ENCODE results near the gene CSF2RB.
A peak's percentile ranks its signal among the peaks of the same experiment; 100 is the strongest.

The CSF2RB gene

GRCh38 chr22:36954251-36955014 lies 41.0 kb downstream of the CSF2RB start:
- H3K4me3 ChIP-seq (replicated peaks; ENCODE audit: low read depth, low read length): no peak overlapping the region
- no peak for TF ChIP-seq CTCF (IDR thresholded peaks at IDR 0.05; ENCODE audit: low read length, missing control alignments)
- DNase-seq (ENCODE audit: low read depth): no peak

- TF ChIP-seq CTCF (IDR thresholded peaks at IDR 0.05; ENCODE audit: low read length, missing control alignments): no peak
- H3K4me3 ChIP-seq (replicated peaks; ENCODE audit: low read depth, low read length): no peak overlapping the region
- no peak for DNase-seq (ENCODE audit: low read depth)
Measured at GRCh38 chr22:36955691-36956090, 42.3 kb downstream of the CSF2RB start.

- H3K4me3 ChIP-seq (replicated peaks; ENCODE audit: low read depth, low read length): no peak overlapping the region
- TF ChIP-seq CTCF (IDR thresholded peaks at IDR 0.05; ENCODE audit: low read length, missing control alignments): no peak
- DNase-seq (ENCODE audit: low read depth): no peak
Measured at GRCh38 chr22:36958366-36958765, 44.9 kb downstream of the CSF2RB start.

- no peak overlapping the region for H3K4me3 ChIP-seq (replicated peaks; ENCODE audit: low read depth, low read length)
- TF ChIP-seq CTCF (IDR thresholded peaks at IDR 0.05; ENCODE audit: low read length, missing control alignments): no peak
- DNase-seq (ENCODE audit: low read depth): peak; percentile 27
Measured at GRCh38 chr22:36961626-36962025, 48.2 kb downstream of the CSF2RB start.

- TF ChIP-seq CTCF (IDR thresholded peaks at IDR 0.05; ENCODE audit: low read length, missing control alignments): no peak
- no peak overlapping the region for H3K4me3 ChIP-seq (replicated peaks; ENCODE audit: low read depth, low read length)
- DNase-seq (ENCODE audit: low read depth): no peak
Measured at GRCh38 chr22:36963302-36963701, 49.9 kb downstream of the CSF2RB start.

- TF ChIP-seq CTCF (IDR thresholded peaks at IDR 0.05; ENCODE audit: low read length, missing control alignments): no peak
- no peak for DNase-seq (ENCODE audit: low read depth)
- H3K4me3 ChIP-seq (replicated peaks; ENCODE audit: low read depth, low read length): no peak overlapping the region
Measured at GRCh38 chr22:36964106-36964505, 50.7 kb downstream of the CSF2RB start.

- TF ChIP-seq CTCF (IDR thresholded peaks at IDR 0.05; ENCODE audit: low read length, missing control alignments): no peak
- no peak for DNase-seq (ENCODE audit: low read depth)
- no peak overlapping the region for H3K4me3 ChIP-seq (replicated peaks; ENCODE audit: low read depth, low read length)
Measured at GRCh38 chr22:36965696-36966095, 52.3 kb downstream of the CSF2RB start.

Measured in fibroblast of pulmonary artery (primary cell).